Endothelial cell of coronary artery (primary cell): ENCODE results near the gene C19orf73. TPM values are rescaled to one million over a fixed set of nuclear protein-coding genes. Genes with fewer than 3 reads are reported as not detected.

Experiments used
- total RNA-seq: library from RNA; depleted of rRNA; stranded (reverse); fragments of >200 nt; gene quantifications from 2 replicates; pipeline ENCODE4 v1.2.3, GENCODE V29; 2014

The C19orf73 gene, protein sequence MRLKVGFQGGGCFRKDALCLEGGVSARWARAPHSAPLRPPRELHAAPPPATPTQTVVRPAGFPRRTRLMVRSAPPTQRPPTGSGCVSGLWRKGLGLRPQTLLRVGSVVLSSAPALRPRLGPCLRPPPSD
- total RNA-seq = 0.28 and 0.63 TPM in 2 replicates

GRCh38 chr19:49118565-49119410 lies at the start of gene C19orf73:
C19orf73 (minus strand) TSS chr19:49119143; CDS start chr19:49119022, 121 bp downstream.

GRCh38 chr19:49157445-49158224 lies 38.7 kb upstream of the C19orf73 start, which contains the start of gene TRPM4:
TRPM4 (plus strand) TSS chr19:49157792; CDS start chr19:49157867, 75 bp downstream.

GRCh38 chr19:49155005-49155819 lies 36.3 kb upstream of the C19orf73 start, which contains the start of gene HRC:
HRC (minus strand) TSS chr19:49155396; CDS start chr19:49155237, 159 bp downstream.

GRCh38 chr19:49119411-49120324 lies 725 bp upstream of the C19orf73 start, which contains the start of gene PPFIA3:
PPFIA3 (plus strand) TSS chr19:49119544; CDS start chr19:49127874, 8,330 bp downstream.

DNA sequence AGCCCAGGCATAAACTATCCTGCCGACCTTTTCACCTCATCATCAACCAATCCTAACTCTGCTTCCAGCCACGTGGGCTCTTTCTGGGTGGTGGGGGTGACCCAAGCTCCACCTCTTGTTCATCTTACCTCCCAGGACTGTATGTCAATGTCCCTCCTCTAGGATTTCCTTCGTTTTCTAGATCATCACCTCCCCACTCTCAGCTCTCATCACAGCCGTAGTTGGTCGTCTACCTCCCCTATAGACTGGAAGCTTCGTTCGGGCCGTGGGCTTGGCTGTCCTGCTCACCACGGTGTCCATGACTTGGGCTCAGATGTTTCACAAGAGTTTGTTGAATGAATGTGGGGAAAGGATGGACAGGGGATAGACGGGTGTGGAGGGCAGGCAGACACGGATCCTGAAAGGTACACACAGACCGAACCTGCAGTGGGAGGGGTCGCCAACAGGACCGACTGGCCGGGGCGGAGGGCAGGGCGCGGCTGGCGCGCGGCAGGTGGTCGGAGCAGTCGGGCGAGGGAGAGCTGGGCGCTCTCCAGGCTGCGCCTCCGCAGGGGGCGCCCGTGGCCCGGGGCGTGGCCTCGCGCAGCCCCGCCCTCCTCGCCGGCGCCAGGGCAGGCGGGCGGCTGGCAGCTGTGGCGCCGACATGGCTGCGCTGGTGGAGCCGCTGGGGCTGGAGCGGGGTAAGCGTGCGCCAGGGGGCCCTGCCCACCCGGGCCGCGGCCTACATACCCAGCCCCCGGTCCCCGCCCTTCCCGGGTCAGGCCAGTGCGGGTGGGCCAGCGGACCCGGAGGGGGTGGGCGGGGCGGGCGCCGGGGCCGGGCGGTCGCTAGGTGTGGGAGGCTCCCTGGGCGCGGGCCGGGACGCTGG lies 4.9 kb downstream of the C19orf73 start, which contains the start of gene LIN7B:
Gene LIN7B (plus strand): TSS at position 609 of the 868 bp plus-strand sequence. CDS start 35 bp downstream, at position 644.

DNA sequence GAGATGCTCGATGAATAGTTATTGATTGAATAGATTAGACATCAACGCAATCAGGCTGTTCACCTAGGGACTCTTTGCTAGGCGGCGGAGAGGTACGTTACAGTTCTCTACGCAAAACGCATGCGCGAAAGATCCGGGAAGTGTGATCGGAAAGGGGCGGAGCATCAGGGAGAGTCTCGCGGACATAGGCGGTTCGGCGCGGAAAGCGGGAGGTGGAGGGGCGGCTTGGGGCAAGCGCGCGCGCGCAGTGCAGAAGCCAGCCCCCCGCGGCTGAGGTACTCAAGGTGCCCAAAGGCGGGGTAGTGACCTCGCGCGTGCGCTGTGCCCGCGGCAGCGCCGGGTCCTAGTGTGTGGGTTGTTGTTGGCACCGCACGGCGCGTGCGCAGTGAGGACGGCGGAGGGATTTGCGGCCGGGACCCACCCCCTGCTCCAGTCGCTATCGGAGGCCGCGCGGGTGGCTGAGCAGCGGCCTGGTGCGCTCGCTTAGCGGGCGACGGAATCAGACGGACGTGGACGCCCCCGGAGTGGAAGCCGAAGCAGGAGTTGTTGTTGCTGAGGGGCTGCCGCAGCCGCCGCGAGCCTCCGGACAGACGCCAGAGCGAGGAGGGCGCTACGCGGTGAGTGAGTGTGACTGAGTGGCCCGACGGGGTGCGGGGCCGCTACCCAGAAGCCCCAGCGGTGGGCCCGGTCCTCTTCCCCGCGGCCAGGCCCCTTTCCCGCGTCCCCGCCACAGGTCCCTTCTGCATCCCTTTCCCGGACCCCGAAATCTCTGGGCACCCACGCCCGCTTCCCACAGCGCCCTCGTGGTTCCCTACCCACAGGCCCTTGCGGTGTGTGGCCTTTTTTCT lies 33.7 kb downstream of the C19orf73 start, which contains the start of gene SNRNP70:
Gene SNRNP70 (plus strand): TSS at position 432 of the 848 bp plus-strand sequence. CDS start 964 bp downstream, outside the sequence.

Other genes with a start within 250 kb of the C19orf73 start
- 29.1 and 32.7 TPM in 2 replicates for gene PPP1R15A, start 246.7 kb downstream of the C19orf73 start, total RNA-seq
- gene TULP2, start 220.4 kb downstream of the C19orf73 start, total RNA-seq = not detected in 2 replicates
- 112 and 148 TPM in 2 replicates for gene NUCB1, start 218.8 kb downstream of the C19orf73 start, total RNA-seq
- 0.18 TPM in 1 of 2 replicates, not detected in the other for gene DHDH, start 185.4 kb downstream of the C19orf73 start, total RNA-seq
- 143 and 157 TPM in 2 replicates for gene BAX, start 164.3 kb downstream of the C19orf73 start, total RNA-seq
- 714 and 907 TPM in 2 replicates for gene FTL, start 153.8 kb downstream of the C19orf73 start, total RNA-seq
- gene GYS1, start 125.8 kb downstream of the C19orf73 start, total RNA-seq = 27.3 and 31.8 TPM in 2 replicates
- 261 and 328 TPM in 2 replicates for gene RUVBL2, start 125.3 kb downstream of the C19orf73 start, total RNA-seq
- gene LHB, start 102.1 kb downstream of the C19orf73 start, total RNA-seq = 0.19 TPM in 1 of 2 replicates, not detected in the other
- gene CGB3, start 94.8 kb downstream of the C19orf73 start, total RNA-seq = not detected in 2 replicates
- gene CGB2, start 87.3 kb downstream of the C19orf73 start, total RNA-seq = 0.19 TPM in 1 of 2 replicates, not detected in the other
- gene CGB1, start 82.2 kb downstream of the C19orf73 start, total RNA-seq = not detected in 2 replicates
- not detected in 2 replicates for gene CGB5, start 75.3 kb downstream of the C19orf73 start, total RNA-seq
- gene CGB8, start 70.0 kb downstream of the C19orf73 start, total RNA-seq = not detected in 2 replicates
- gene CGB7, start 61.4 kb downstream of the C19orf73 start, total RNA-seq = 0.09 TPM in 2 replicates
- not detected in 2 replicates for gene NTF4, start 54.3 kb downstream of the C19orf73 start, total RNA-seq
- gene KCNA7, start 46.4 kb downstream of the C19orf73 start, total RNA-seq = not detected in 2 replicates
- gene SNRNP70, start 33.7 kb downstream of the C19orf73 start, total RNA-seq = 181 and 227 TPM in 2 replicates
- 2.1 and 4.7 TPM in 2 replicates for gene LIN7B, start 4.8 kb downstream of the C19orf73 start, total RNA-seq
- 3.2 and 4.2 TPM in 2 replicates for gene PPFIA3, start 401 bp upstream of the C19orf73 start, total RNA-seq
- not detected in 2 replicates for gene HRC, start 36.3 kb upstream of the C19orf73 start, total RNA-seq
- gene TRPM4, start 38.6 kb upstream of the C19orf73 start, total RNA-seq = 15.0 and 17.3 TPM in 2 replicates
- 0.09 and 0.54 TPM in 2 replicates for gene SLC6A16, start 206.0 kb upstream of the C19orf73 start, total RNA-seq
- not detected in 2 replicates for gene CD37, start 216.3 kb upstream of the C19orf73 start, total RNA-seq
- gene TEAD2, start 243.3 kb upstream of the C19orf73 start, total RNA-seq = 34.4 and 53.1 TPM in 2 replicates
- not detected in 2 replicates for gene DKKL1, start 244.7 kb upstream of the C19orf73 start, total RNA-seq